H1 (cell line): ENCODE data around the gene SOD2. TPM values are rescaled to one million over a fixed set of nuclear protein-coding genes. Genes with fewer than 3 reads are reported as not detected.
"Not testable (repeated sequence)": the region's sequence is repeated elsewhere in the genome, so short reads cannot be mapped to it uniquely, and the experiment has no call there.

Experiments
- CTCF ChIA-PET: fragments of 300-600 bp; sonication (Branson Sonifier 250); formaldehyde crosslinking; loops from one replicate; lab custom pipeline; 2021; ENCODE audit not compliant: partially characterized antibody; lab: Charles Lee
- POLR2A ChIA-PET: fragments of 300-600 bp; sonication (Branson Sonifier 250); formaldehyde crosslinking; loops from one replicate; lab custom pipeline; 2021; ENCODE audit warnings: inconsistent platforms; ENCODE audit not compliant: partially characterized antibody; lab: Charles Lee
- DNase-seq, 2 experiments: peaks; one replicate each; pipeline versions ENCODE4 v3.0.0 to v3.0.0-alpha.2; 2010 to 2022; ENCODE audit warnings: low spot score in 2 of 2, low read depth in 1 of 2, mixed read lengths in 1 of 2
- FAIRE-seq: peaks from 2 replicates; lab custom pipeline; 2011; peaks lifted over from hg19 to GRCh38; lab: Jason Lieb, UNC
- H2AFZ ChIP-seq: 2 replicates; pipeline ENCODE4 v1.8.1; 2012; ENCODE audit warnings: low read length, inconsistent platforms
- H2AK5ac ChIP-seq: 2 replicates; pipeline ENCODE4 v1.6.1; 2013; ENCODE audit warnings: low read depth, low read length
- H2BK120ac ChIP-seq: replicated peaks from 2 replicates; pipeline ENCODE3; 2013; ENCODE audit warnings: low read depth, low read length, inconsistent platforms
- H2BK12ac ChIP-seq: 2 replicates; pipeline ENCODE4 v1.6.1; 2013; ENCODE audit warnings: low read depth, low read length
- H2BK15ac ChIP-seq: 2 replicates; pipeline ENCODE4 v1.6.1; 2013; ENCODE audit warnings: low read length
- H2BK20ac ChIP-seq: 2 replicates; pipeline ENCODE4 v1.6.1; 2013; ENCODE audit warnings: low read length
- H2BK5ac ChIP-seq: 2 replicates; pipeline ENCODE4 v1.6.1; 2013; ENCODE audit warnings: low read depth, low read length
- H3K14ac ChIP-seq: 2 replicates; pipeline ENCODE4 v1.6.1; 2013; ENCODE audit warnings: inconsistent platforms; ENCODE audit not compliant: insufficient read length
- H3K18ac ChIP-seq: 2 replicates; pipeline ENCODE4 v1.6.1; 2013; ENCODE audit warnings: low read length; ENCODE audit errors: extremely low read depth
- H3K23ac ChIP-seq: 2 replicates; pipeline ENCODE4 v1.6.1; 2013; ENCODE audit warnings: inconsistent platforms; ENCODE audit not compliant: insufficient read length
- H3K23me2 ChIP-seq: 2 replicates; pipeline ENCODE4 v1.6.1; 2013; ENCODE audit warnings: low read depth, low read length
- H3K27ac ChIP-seq: 2 replicates; pipeline ENCODE4 v1.6.1; 2011; ENCODE audit warnings: low read depth, low read length, inconsistent platforms
- H3K27me3 ChIP-seq, 4 experiments: replicated peaks in 1 of 4; 1 replicate in 1 of 4; 2 replicates in 3 of 4; pipeline versions ENCODE4 v1.6.1 to v1.8.1; 2011 to 2013; ENCODE audit warnings: low read length in 3 of 4, mild to moderate bottlenecking in 3 of 4, inconsistent platforms in 2 of 4, mixed read lengths in 2 of 4, moderate library complexity in 1 of 4; ENCODE audit not compliant: control insufficient read depth in 3 of 4, insufficient read depth in 3 of 4; ENCODE audit errors: extremely low read depth in 1 of 4
- H3K36me3 ChIP-seq, 4 experiments: 2 replicates each; pipeline versions ENCODE4 v1.6.1 to v1.8.1; 2011 to 2013; ENCODE audit warnings: mild to moderate bottlenecking in 4 of 4, low read length in 3 of 4, moderate library complexity in 2 of 4, control low read depth in 1 of 4, inconsistent platforms in 1 of 4; ENCODE audit not compliant: insufficient read depth in 4 of 4, control insufficient read depth in 2 of 4
- H3K4ac ChIP-seq: replicated peaks from 2 replicates; pipeline ENCODE3; 2013; ENCODE audit warnings: low read length, low read depth, mixed read lengths, inconsistent platforms; ENCODE audit not compliant: insufficient read length
- H3K4me1 ChIP-seq, 4 experiments: replicated peaks in 1 of 4; 1 replicate in 1 of 4; 2 replicates in 3 of 4; pipeline versions ENCODE4 v1.6.1 to v1.8.1; 2011 to 2013; ENCODE audit warnings: low read length in 3 of 4, inconsistent platforms in 2 of 4, mixed read lengths in 1 of 4; ENCODE audit not compliant: insufficient read depth in 4 of 4, control insufficient read depth in 3 of 4
- H3K4me2 ChIP-seq, 2 experiments: 2 replicates each; pipeline versions ENCODE4 v1.6.1 to v1.8.1; 2011 to 2013; ENCODE audit warnings: low read depth in 2 of 2, low read length in 2 of 2, control low read depth in 1 of 2, inconsistent platforms in 1 of 2, mild to moderate bottlenecking in 1 of 2; ENCODE audit not compliant: insufficient read depth in 1 of 2
- H3K4me3 ChIP-seq, 4 experiments: fragments of 200-600, 300-600 bp in 1 of 4; sonication (generic), shearing (Covaris generic), sonication (Bioruptor Twin) in 1 of 4; 2 replicates each; pipeline versions ENCODE4 v1.5.1 to v1.8.1; 2011 to 2016; ENCODE audit warnings: low read length in 4 of 4, low read depth in 3 of 4, control low read depth in 2 of 4, inconsistent platforms in 2 of 4, mild to moderate bottlenecking in 2 of 4, mixed read lengths in 1 of 4, moderate library complexity in 1 of 4; ENCODE audit not compliant: insufficient read depth in 2 of 4; ENCODE audit errors: extremely low read depth in 1 of 4
- H3K56ac ChIP-seq: replicated peaks from 2 replicates; pipeline ENCODE3; 2013; ENCODE audit warnings: low read depth, mild to moderate bottlenecking, mixed read lengths, low read length, inconsistent platforms; ENCODE audit not compliant: insufficient read length
- H3K79me1 ChIP-seq: 2 replicates; pipeline ENCODE4 v1.6.1; 2013; ENCODE audit warnings: low read depth, low read length, control low read depth
- H3K79me2 ChIP-seq, 2 experiments: 2 replicates each; pipeline versions ENCODE4 v1.6.1 to v1.8.1; 2012 to 2013; ENCODE audit warnings: low read length in 2 of 2, mild to moderate bottlenecking in 2 of 2, inconsistent platforms in 1 of 2; ENCODE audit not compliant: insufficient read depth in 2 of 2, control insufficient read depth in 1 of 2
- H3K9ac ChIP-seq, 4 experiments: replicated peaks in 1 of 4; 1 replicate in 1 of 4; 2 replicates in 3 of 4; pipeline versions ENCODE4 v1.6.1 to v1.8.1; 2011 to 2013; ENCODE audit warnings: low read depth in 3 of 4, low read length in 3 of 4, control low read depth in 2 of 4, mild to moderate bottlenecking in 2 of 4, moderate library complexity in 2 of 4, inconsistent platforms in 1 of 4; ENCODE audit errors: extremely low read depth in 1 of 4
- H3K9me3 ChIP-seq, 2 experiments: 2 replicates each; pipeline versions ENCODE4 v1.6.1 to v1.8.1; 2012 to 2013; ENCODE audit warnings: mild to moderate bottlenecking in 2 of 2, moderate library complexity in 2 of 2, control low read depth in 1 of 2, inconsistent platforms in 1 of 2, low read depth in 1 of 2, low read length in 1 of 2, mixed read lengths in 1 of 2; ENCODE audit not compliant: insufficient read depth in 2 of 2
- H4K20me1 ChIP-seq, 2 experiments: replicated peaks in 1 of 2; 2 replicates each; pipeline versions ENCODE3 to v1.8.1; 2011 to 2013; ENCODE audit warnings: inconsistent platforms in 2 of 2, low read length in 2 of 2, mild to moderate bottlenecking in 1 of 2; ENCODE audit not compliant: insufficient read depth in 2 of 2, control insufficient read depth in 1 of 2
- H4K5ac ChIP-seq: 2 replicates; pipeline ENCODE4 v1.6.1; 2013; ENCODE audit warnings: low read length, low read depth, mixed read lengths, inconsistent platforms; ENCODE audit not compliant: insufficient read length
- H4K8ac ChIP-seq: 2 replicates; pipeline ENCODE4 v1.8.0; 2013; ENCODE audit warnings: mild to moderate bottlenecking, moderate library complexity, low read length, inconsistent platforms; ENCODE audit not compliant: insufficient read depth; ENCODE audit errors: extremely low read depth
- H4K91ac ChIP-seq: replicated peaks from 2 replicates; pipeline ENCODE3; 2013; ENCODE audit warnings: low read length, mixed read lengths, inconsistent platforms; ENCODE audit not compliant: insufficient read length
- WGBS, 2 experiments: shearing (Covaris generic) in 1 of 2; methylation state at CpG; one replicate each; pipeline versions ENCODE4 v1.1.6 to v1.1.7; 2013 to 2015; ENCODE audit warnings: low lambda C conversion rate in 2 of 2, mixed read lengths in 2 of 2, inconsistent platforms in 1 of 2, low coverage in 1 of 2, missing lambda C conversion rate in 1 of 2; ENCODE audit not compliant: insufficient replicate concordance in 2 of 2, insufficient coverage in 1 of 2, insufficient read length in 1 of 2; ENCODE audit errors: extremely low coverage in 1 of 2, missing lambda C conversion rate in 1 of 2; 5-methylcytosine and 5-hydroxymethylcytosine counted together
- polyA plus RNA-seq, 7 experiments: library from polyadenylated mRNA; depleted of rRNA in 3 of 7; stranded (reverse) in 5 of 7; unstranded in 2 of 7; fragments of >200 nt in 5 of 7; fragments of 200-250 nt in 2 of 7; gene quantifications; 1 replicate in 5 of 7; 2 replicates in 1 of 7; 4 replicates in 1 of 7; pipeline versions ENCODE4 v1.2.1 to v1.2.3, GENCODE V29; 2011 to 2013; ENCODE audit warnings: missing spikeins in 2 of 7, mixed read lengths in 2 of 7
- total RNA-seq: library from RNA; stranded (reverse); fragmentation: NEBNext Ultra II Directional; extraction: Animal tissue kit (Norgen Biotek cat#: 25700); gene quantifications from 2 replicates; pipeline ENCODE4 v1.2.1, GENCODE V29; 2021

SOD2 gene
- total and polyA plus RNA-seq, 2 of the 8 experiments (the other 6 are each of a cell fraction or from before 2014, with no cell fraction given) = 31.1 to 88.7 TPM

DNA sequence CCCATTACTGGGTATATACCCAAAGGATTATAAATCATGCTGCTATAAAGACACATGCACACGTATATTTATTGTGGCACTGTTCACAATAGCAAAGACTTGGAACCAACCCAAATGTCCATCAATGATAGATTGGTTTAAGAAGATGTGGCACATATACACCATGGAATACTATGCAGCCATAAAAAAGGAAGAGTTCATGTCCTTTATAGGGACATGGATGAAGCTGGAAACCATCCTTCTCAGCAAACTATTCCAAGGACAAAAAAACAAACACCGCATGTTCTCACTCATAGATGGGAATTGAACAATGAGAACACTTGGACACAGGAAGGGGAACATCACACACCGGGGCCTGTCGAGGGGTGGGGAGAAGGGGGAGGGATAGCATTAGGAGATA, 16.8 kb downstream of the SOD2 start:
- H4K20me1 ChIP-seq, H3K9ac ChIP-seq, H2AFZ ChIP-seq, H3K27me3 ChIP-seq, H2BK5ac ChIP-seq, H2BK120ac ChIP-seq, H3K36me3 ChIP-seq, H4K5ac ChIP-seq, H3K4me1 ChIP-seq, H3K23ac ChIP-seq, H3K14ac ChIP-seq, H4K8ac ChIP-seq, H3K79me1 ChIP-seq, H3K79me2 ChIP-seq, H2AK5ac ChIP-seq, H3K27ac ChIP-seq, H3K4me3 ChIP-seq, H4K91ac ChIP-seq, H2BK20ac ChIP-seq, H3K9me3 ChIP-seq, H3K4ac ChIP-seq, DNase-seq, POLR2A ChIA-PET, H2BK12ac ChIP-seq, CTCF ChIA-PET, FAIRE-seq, H3K18ac ChIP-seq, H3K4me2 ChIP-seq, H3K56ac ChIP-seq, H2BK15ac ChIP-seq, H3K23me2 ChIP-seq: not testable (repeated sequence)
- WGBS, 2 experiments = 90% methylated on average over 2 of the region's 4 CpGs; no CpG with 5 or more reads in 1 of the 2 experiments
